ENCODE data around the gene UBE3D. TPM values are rescaled to one million over a fixed set of nuclear protein-coding genes. Genes with fewer than 3 reads are reported as not detected.

Gene UBE3D
- total RNA-seq (ENCODE audit: low replicate concordance) = 4.7 and 5.5 TPM in 2 replicates

GRCh38 chr6:83065511-83066192 lies at the start of gene UBE3D:
TSS of gene UBE3D (minus strand) at chr6:83065841. CDS start at chr6:83065718, 123 bp downstream.

GRCh38 chr6:83067448-83068439 lies 2.1 kb upstream of the UBE3D start, which contains the start of gene DOP1A:
TSS of gene DOP1A (plus strand) at chr6:83067671. CDS start at chr6:83096978, 29,307 bp downstream.

Other genes starting within 250 kb of the UBE3D start
- gene DOP1A, start 1.8 kb upstream of the UBE3D start, total RNA-seq (ENCODE audit: low replicate concordance) = 20.5 and 43.5 TPM in 2 replicates
- 105 and 186 TPM in 2 replicates for gene PGM3, start 127.4 kb upstream of the UBE3D start, total RNA-seq (ENCODE audit: low replicate concordance)
- gene RWDD2A, start 127.5 kb upstream of the UBE3D start, total RNA-seq (ENCODE audit: low replicate concordance) = 2.6 and 7.1 TPM in 2 replicates

Measured in smooth muscle cell of the coronary artery (primary cell).